NCI-H2107 (cell line): Measurements from ENCODE around the gene RCCD1.
"Not testable (repeated sequence)": the region's sequence is repeated elsewhere in the genome, so short reads cannot be mapped to it uniquely, and the experiment has no call there.

Source experiments
- DNase-seq: peaks from one replicate; lab custom pipeline; 2025; lab: John Stamatoyannopoulos, UW

Gene RCCD1

GRCh38 chr15:90918034-90918788, 36.5 kb upstream of the RCCD1 start:
- DNase-seq, result no peak

DNA sequence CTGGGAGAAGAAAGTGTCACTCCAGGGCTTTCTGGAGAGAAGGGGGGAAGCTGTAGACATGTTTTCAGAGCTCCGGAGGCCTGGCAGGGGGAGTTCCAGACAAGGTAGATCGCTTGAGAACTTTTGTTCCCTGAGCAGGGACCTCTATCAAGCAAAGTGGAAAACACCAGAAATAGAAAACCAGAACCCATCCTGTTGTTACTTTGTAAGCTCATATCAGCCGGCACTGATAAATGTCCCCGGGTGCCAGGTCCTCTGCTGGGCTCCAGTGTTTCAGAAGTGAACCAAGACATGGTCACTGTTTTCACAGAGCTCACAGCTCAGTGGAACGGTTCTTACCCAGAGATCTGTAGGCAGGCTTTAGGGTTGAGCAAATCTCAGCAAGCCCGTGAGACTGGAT, 35.8 kb upstream of the RCCD1 start:
- no peak for DNase-seq

DNA sequence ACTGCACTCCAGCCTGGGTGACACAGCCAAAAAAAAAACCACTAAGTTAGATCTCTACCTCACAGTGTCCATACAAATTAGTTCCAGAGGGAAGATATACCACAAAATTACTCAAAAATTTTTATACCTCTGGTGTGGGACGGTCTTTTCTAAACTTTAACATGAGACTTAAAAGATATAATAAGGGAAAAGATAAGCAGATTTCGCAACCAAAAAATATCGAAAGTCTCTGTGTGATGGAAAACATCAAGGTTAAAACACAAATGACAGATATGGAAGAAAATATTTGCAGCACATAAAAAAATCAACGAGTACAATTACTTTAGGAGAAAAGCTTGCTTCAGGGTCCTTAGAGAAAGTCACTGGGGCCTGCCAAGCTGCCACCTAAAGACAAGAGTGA, 32.8 kb upstream of the RCCD1 start:
- no peak for DNase-seq

DNA sequence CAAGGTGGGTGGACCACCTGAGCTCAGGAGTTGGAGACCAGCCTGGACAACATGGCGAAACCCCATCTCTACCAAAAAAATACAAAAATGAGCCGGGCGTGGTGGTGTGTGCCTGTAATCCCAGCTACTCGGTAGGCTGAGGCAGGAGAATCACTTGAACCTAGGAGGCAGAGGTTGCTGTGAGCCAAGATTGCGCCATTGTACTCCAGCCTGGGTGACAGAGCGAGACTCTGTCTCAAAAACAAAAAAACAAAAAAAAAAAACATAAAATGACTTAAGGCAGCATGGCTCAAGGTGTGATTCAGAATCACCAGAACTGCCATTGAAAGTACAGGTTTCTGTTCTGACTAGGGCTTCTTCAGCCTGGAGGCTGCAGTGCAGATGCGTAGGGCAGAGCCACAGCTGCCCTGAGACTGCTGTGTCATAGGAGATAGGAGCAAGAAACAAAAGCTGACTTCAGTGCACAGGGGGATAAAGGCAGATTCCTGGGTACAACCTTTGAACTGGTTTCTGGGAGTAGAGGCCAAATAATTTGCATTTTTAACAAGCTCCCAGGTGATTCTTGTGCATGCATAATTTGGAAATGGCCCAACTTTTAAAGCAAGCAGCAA, 31.9 kb upstream of the RCCD1 start:
- DNase-seq, result not testable (repeated sequence)

GRCh38 chr15:90924375-90924774, 30.3 kb upstream of the RCCD1 start:
- DNase-seq, result no peak

- DNase-seq, result not testable (repeated sequence)
These were observed 27.9 kb upstream of the RCCD1 start for GRCh38 chr15:90926766-90927165.

GRCh38 chr15:90928106-90928505, 26.6 kb upstream of the RCCD1 start:
- DNase-seq, result not testable (repeated sequence)

DNA sequence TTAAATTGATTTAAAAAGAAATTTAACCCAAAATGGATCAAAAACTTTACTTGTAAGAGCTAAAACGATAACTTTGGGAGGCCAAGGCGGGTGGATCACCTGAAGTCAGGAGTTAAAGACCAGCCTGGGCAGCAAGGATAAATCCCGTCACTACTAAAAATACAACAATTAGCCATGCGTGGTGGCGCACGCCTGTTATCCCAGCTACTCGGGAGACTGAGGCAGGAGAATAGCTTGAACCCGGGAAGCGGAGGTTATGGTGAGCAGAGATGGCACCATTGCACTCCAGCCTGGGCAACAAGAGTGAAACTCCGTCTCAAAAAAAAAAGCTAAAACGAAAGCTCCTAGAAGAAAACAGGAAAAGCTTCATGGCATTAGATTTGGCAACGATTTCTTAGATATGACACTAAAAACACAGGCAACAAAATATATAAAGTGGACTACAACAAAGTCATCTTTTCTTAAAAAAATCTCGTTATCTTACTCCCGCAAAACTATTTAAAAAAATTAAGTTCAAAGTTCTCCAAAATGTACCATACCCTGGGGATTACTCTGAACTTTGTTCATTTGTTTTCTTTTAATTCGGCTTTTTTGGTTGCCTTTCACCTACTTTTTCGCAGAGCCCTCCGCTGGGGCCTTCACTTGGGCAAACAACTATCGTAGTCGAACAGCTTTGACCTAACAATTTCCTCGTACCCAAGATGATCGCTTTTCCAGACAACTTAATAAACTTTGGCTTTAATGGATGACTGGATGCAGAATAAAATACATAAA, 25.3 kb upstream of the RCCD1 start:
- no peak for DNase-seq

DNA sequence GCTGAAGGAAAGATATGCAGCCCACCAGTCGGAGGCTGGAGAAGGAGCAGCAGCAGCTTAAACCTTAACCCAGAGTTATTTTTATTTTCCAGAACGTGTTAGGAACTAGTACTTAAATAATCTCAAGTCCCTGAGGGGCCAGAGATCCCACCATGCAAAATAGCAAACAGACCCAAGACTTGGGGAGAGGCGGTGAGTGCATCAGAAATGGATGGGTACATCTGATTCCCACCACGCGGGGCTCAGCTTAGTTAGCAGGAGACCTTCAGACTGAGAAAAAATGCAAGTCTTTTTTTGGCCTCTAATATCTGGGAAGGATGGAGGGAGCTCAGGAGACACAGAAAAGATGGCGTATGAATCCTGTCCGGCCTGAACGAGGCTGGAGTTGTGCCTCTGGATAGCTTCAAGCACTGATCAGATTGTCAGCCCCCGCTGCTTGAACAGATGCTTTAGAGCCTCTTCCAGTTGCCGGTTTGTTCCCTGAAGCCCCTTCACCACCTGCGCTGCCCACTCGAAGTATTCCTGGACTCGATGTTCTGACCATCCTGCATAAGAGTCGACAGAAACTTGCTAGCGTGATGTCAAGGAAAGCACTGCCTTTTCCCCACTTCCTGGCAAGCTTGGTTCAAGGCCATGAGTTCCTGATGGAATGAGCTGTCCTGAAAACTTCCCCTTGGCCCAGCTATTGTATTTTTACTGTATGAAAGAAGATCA, 23.7 kb upstream of the RCCD1 start:
- DNase-seq, result no peak

DNA sequence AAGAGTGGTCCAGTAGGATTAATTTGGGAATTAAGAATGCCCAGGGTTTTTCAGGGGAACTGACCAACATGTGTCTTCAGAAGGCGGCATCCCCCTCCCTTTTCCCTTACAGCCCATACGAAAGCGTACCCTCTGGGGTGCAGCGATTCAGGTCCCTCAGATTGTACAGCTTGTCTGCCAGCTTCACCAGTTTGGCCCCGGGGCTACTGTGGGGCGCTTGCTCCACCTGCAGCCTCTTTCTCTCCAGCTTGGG, 23.2 kb upstream of the RCCD1 start:
- DNase-seq, result no peak

GRCh38 chr15:90931828-90932659, 22.6 kb upstream of the RCCD1 start, which contains the start of gene HDDC3:
TSS of gene HDDC3 (minus strand) at chr15:90932549. CDS start at chr15:90932540, 9 bp downstream.
- peak; percentile 58 for DNase-seq

GRCh38 chr15:90932660-90932991, 22.1 kb upstream of the RCCD1 start:
- DNase-seq, result no peak

DNA sequence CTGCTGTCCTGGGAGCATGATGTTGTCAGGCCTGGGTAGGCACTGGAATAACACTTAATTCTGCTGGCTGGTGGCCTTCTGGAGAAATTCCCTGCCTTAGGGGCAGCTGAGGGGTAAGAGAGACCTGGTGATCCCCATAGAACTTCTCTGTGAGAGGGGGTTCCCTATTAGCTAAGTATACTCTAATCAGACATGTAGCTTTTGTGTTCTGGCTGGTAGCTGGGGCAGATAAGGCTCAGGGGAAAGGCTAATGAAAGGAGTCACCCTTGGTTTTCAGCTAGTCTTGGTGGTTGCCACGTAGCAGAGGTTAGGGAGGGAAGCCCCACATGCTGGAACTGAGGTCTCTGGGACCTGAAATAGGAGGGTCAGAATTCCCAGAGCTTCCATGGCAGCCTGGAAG, 21.4 kb upstream of the RCCD1 start:
- DNase-seq, result no peak

GRCh38 chr15:90934256-90934948, 20.3 kb upstream of the RCCD1 start:
- peak; percentile 61 for DNase-seq

GRCh38 chr15:90934949-90935751, 19.5 kb upstream of the RCCD1 start, which contains the start of gene UNC45A:
TSS of gene UNC45A (plus strand) at chr15:90935285. CDS start at chr15:90935325, 40 bp downstream.
- peak; percentile 64 for DNase-seq

GRCh38 chr15:90936823-90937222, 17.9 kb upstream of the RCCD1 start:
- no peak for DNase-seq

GRCh38 chr15:90938261-90938660, 16.4 kb upstream of the RCCD1 start:
- DNase-seq, result no peak

- DNase-seq, result no peak
These were observed 14.9 kb upstream of the RCCD1 start for GRCh38 chr15:90939756-90940155.

DNA sequence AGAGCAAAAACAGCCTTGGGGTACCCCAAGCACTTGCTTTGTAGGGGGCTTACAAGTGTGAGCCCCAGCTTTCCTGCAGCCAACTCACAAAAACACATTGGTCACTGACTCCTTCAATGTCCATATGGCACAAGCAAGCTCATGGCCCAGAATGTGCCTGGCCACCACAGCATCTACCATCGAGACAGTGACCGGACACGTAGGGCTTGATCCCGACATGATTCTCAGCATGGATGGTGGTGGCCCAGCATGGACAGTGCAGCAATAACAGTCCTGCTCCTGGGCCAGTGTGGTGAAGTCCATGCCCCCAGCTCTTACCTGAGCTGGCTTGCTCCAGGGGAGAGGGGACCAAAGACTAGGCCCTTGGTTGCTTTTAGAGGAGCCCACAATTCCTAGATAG, 13.6 kb upstream of the RCCD1 start:
- DNase-seq, result no peak
